ENCODE measurements around the gene BTN3A1. TPM values are rescaled to one million over a fixed set of nuclear protein-coding genes. Genes with fewer than 3 reads are reported as not detected.

Gene BTN3A1
- total RNA-seq, 4 donors from 2014 or later, result 14.4 to 24.6 (median 17.7) TPM

- TF ChIP-seq, protein P1, sequence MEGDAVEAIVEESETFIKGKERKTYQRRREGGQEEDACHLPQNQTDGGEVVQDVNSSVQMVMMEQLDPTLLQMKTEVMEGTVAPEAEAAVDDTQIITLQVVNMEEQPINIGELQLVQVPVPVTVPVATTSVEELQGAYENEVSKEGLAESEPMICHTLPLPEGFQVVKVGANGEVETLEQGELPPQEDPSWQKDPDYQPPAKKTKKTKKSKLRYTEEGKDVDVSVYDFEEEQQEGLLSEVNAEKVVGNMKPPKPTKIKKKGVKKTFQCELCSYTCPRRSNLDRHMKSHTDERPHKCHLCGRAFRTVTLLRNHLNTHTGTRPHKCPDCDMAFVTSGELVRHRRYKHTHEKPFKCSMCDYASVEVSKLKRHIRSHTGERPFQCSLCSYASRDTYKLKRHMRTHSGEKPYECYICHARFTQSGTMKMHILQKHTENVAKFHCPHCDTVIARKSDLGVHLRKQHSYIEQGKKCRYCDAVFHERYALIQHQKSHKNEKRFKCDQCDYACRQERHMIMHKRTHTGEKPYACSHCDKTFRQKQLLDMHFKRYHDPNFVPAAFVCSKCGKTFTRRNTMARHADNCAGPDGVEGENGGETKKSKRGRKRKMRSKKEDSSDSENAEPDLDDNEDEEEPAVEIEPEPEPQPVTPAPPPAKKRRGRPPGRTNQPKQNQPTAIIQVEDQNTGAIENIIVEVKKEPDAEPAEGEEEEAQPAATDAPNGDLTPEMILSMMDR (IDR thresholded peaks at IDR 0.05), result no peak
- DNase-seq (ENCODE audit: low spot score) (no peak), ATAC-seq (ENCODE audit: low FRiP score) (no peak)
Measured at GRCh38 chr6:26464416-26465131, 62.5 kb downstream of the BTN3A1 start.

Other genes with a start within 250 kb of the BTN3A1 start
- gene BTN3A2, start 37.1 kb upstream of the BTN3A1 start, total RNA-seq, result 10 to 100 TPM; 15.7 to 39.7 (median 20.5) TPM
- 10 to 100 TPM in 1 of 4 donors, 1 to 10 TPM in 3; 6.5 to 14.2 (median 7.4) TPM for gene BTN2A2, start 19.2 kb upstream of the BTN3A1 start, total RNA-seq
- 10 to 100 TPM; 12.7 to 27.2 (median 18.0) TPM for gene BTN3A3, start 38.2 kb downstream of the BTN3A1 start, total RNA-seq
- gene BTN2A1, start 55.7 kb downstream of the BTN3A1 start, total RNA-seq, result 10 to 100 TPM; 10.2 to 29.2 (median 15.2) TPM
- not detected for gene BTN1A1, start 98.0 kb downstream of the BTN3A1 start, total RNA-seq
- gene HMGN4, start 136.1 kb downstream of the BTN3A1 start, total RNA-seq, result 10 to 100 TPM; 57.5 to 64.1 (median 61.1) TPM
- 10 to 100 TPM; 11.0 to 22.1 (median 13.5) TPM for gene ABT1, start 194.7 kb downstream of the BTN3A1 start, total RNA-seq